Inflammatory macrophage treated with lipopolysaccharide for 1 hour (primary cell): ENCODE data around the gene FAM222A.
A peak's percentile ranks its signal among the peaks of the same experiment; 100 is the strongest.

ENCODE experiments used
- DNase-seq, 2 donors: peaks; one replicate each; pipeline ENCODE4 v3.0.0-alpha.2; 2020 to 2022

The FAM222A gene

GRCh38 chr12:109713187-109714070 lies at the start of gene FAM222A:
TSS of gene FAM222A (plus strand) at chr12:109713825. CDS start at chr12:109744147, 30,322 bp downstream.
- DNase-seq, result peak; percentile 93 to 98

- DNase-seq, result no peak
These were observed 49.2 kb upstream of the FAM222A start for GRCh38 chr12:109664402-109664801.

GRCh38 chr12:109666068-109666467 lies 47.6 kb upstream of the FAM222A start:
- DNase-seq, result no peak

GRCh38 chr12:109670731-109671130 lies 42.9 kb upstream of the FAM222A start:
- DNase-seq, result no peak

GRCh38 chr12:109671502-109671901 lies 42.1 kb upstream of the FAM222A start:
- no peak for DNase-seq

- DNase-seq, result peak in 1 of 2 donors; percentile 7
These were observed 40.2 kb upstream of the FAM222A start for GRCh38 chr12:109673379-109673778.

GRCh38 chr12:109673884-109674283 lies 39.7 kb upstream of the FAM222A start:
- DNase-seq, result no peak

GRCh38 chr12:109675411-109675810 lies 38.2 kb upstream of the FAM222A start:
- no peak for DNase-seq

- no peak for DNase-seq
These were observed 36.3 kb upstream of the FAM222A start for GRCh38 chr12:109677279-109677691.

GRCh38 chr12:109678719-109679118 lies 34.9 kb upstream of the FAM222A start:
- DNase-seq, result no peak

- peak; percentile 41 to 65 for DNase-seq
These were observed 33.9 kb upstream of the FAM222A start for GRCh38 chr12:109679501-109680263.

- DNase-seq, result peak; percentile 60 to 73
These were observed 33.2 kb upstream of the FAM222A start for GRCh38 chr12:109680264-109681005.

GRCh38 chr12:109681986-109682707 lies 31.5 kb upstream of the FAM222A start:
- DNase-seq, result peak; percentile 3 to 17

- DNase-seq, result no peak
These were observed 30.9 kb upstream of the FAM222A start for GRCh38 chr12:109682708-109683060.

GRCh38 chr12:109683316-109683715 lies 30.3 kb upstream of the FAM222A start:
- no peak for DNase-seq

GRCh38 chr12:109685574-109686447 lies 27.8 kb upstream of the FAM222A start:
- no peak for DNase-seq

- no peak for DNase-seq
These were observed 27.1 kb upstream of the FAM222A start for GRCh38 chr12:109686523-109686922.

- DNase-seq, result no peak
These were observed 26.4 kb upstream of the FAM222A start for GRCh38 chr12:109687250-109687649.

- peak; percentile 66 to 73 for DNase-seq
These were observed 24.2 kb upstream of the FAM222A start for GRCh38 chr12:109689426-109689825.

- DNase-seq, result no peak
These were observed 20.5 kb upstream of the FAM222A start for GRCh38 chr12:109693160-109693559.
